RWPE2 (cell line): ENCODE measurements around the gene CPLX4.

Experiments
- ATAC-seq: fragments of 200-7000 bp; cut with Tn5 transposase; 3 replicates; pipeline ENCODE4 v1.9.1; 2021; ENCODE audit warnings: low read depth
- DNase-seq: peaks from one replicate; pipeline ENCODE4 v3.0.0-alpha.2; 2020; ENCODE audit warnings: low spot score
- H3K27ac ChIP-seq: fragments of 450-650 bp; 2 replicates; pipeline ENCODE4 v1.5.1; 2017; ENCODE audit warnings: mild to moderate bottlenecking; ENCODE audit not compliant: poor library complexity, severe bottlenecking
- H3K27me3 ChIP-seq: fragments of 250-450 bp; sonication (Bioruptor Pico); 2 replicates; pipeline ENCODE4 v1.5.1; 2021; ENCODE audit warnings: mild to moderate bottlenecking, moderate library complexity; ENCODE audit not compliant: insufficient read depth, poor library complexity, severe bottlenecking
- H3K36me3 ChIP-seq: fragments of 250-450 bp; sonication (Bioruptor Pico); 2 replicates; pipeline ENCODE4 v1.5.1; 2020; ENCODE audit warnings: low read depth, mild to moderate bottlenecking, moderate library complexity
- H3K4me1 ChIP-seq: fragments of 250-450 bp; sonication (Bioruptor Pico); 2 replicates; pipeline ENCODE4 v1.5.1; 2021; ENCODE audit warnings: mild to moderate bottlenecking, moderate library complexity; ENCODE audit not compliant: insufficient read depth, poor library complexity, severe bottlenecking
- H3K4me3 ChIP-seq: fragments of 250-450 bp; sonication (Bioruptor Pico); 2 replicates; pipeline ENCODE4 v1.5.1; 2021; ENCODE audit warnings: mild to moderate bottlenecking, moderate library complexity; ENCODE audit not compliant: severe bottlenecking
- H3K9me3 ChIP-seq: fragments of 250-450 bp; sonication (Bioruptor Pico); 2 replicates; pipeline ENCODE4 v1.5.1; 2021; ENCODE audit warnings: mild to moderate bottlenecking, moderate library complexity; ENCODE audit not compliant: severe bottlenecking
- CTCF ChIP-seq: fragments of 450-650 bp; IDR thresholded peaks from one replicate; pipeline ENCODE4 v1.5.1; 2017; ENCODE audit warnings: mild to moderate bottlenecking, moderate library complexity; ENCODE audit not compliant: poor library complexity, severe bottlenecking

Gene CPLX4

GRCh38 chr18:59345556-59345955, 27.1 kb upstream of the CPLX4 start:
- TF ChIP-seq CTCF: no peak
- no peak overlapping the region for H3K27ac ChIP-seq
- H3K36me3 ChIP-seq: peaks cover 96% of the 10 kb centered on the region
- DNase-seq: no peak
- no peak overlapping the region for H3K4me3 ChIP-seq
- no peaks in the 10 kb centered on the region for H3K27me3 ChIP-seq
- no peaks in the 10 kb centered on the region for H3K4me1 ChIP-seq
- no peak for ATAC-seq
- no peaks in the 10 kb centered on the region for H3K9me3 ChIP-seq

GRCh38 chr18:59344996-59345395, 26.5 kb upstream of the CPLX4 start:
- no peak for TF ChIP-seq CTCF
- ATAC-seq: no peak
- Histone ChIP-seq H3K27ac (no peak overlapping the region), H3K4me3 (no peak overlapping the region), H3K36me3 (peaks cover 96% of the 10 kb centered on the region), H3K4me1 (no peaks in the 10 kb centered on the region), H3K27me3 (no peaks in the 10 kb centered on the region), H3K9me3 (no peaks in the 10 kb centered on the region)
- no peak for DNase-seq

- H3K27ac ChIP-seq: no peak overlapping the region
- DNase-seq (no peak), ATAC-seq (no peak)
- no peak for TF ChIP-seq CTCF
- H3K4me1 ChIP-seq: no peaks in the 10 kb centered on the region
- H3K4me3 ChIP-seq: no peak overlapping the region
- H3K27me3 ChIP-seq: no peaks in the 10 kb centered on the region
- no peaks in the 10 kb centered on the region for H3K9me3 ChIP-seq
- H3K36me3 ChIP-seq: peaks cover 91% of the 10 kb centered on the region
These were observed 25.5 kb upstream of the CPLX4 start for GRCh38 chr18:59343926-59344325.

- Histone ChIP-seq H3K27me3 (no peaks in the 10 kb centered on the region), H3K9me3 (no peaks in the 10 kb centered on the region), H3K27ac (no peak overlapping the region), H3K4me3 (no peak overlapping the region), H3K36me3 (peaks cover 93% of the 10 kb centered on the region), H3K4me1 (no peaks in the 10 kb centered on the region)
- no peak for TF ChIP-seq CTCF
- DNase-seq (no peak), ATAC-seq (no peak)
These were observed 22.4 kb upstream of the CPLX4 start for GRCh38 chr18:59340817-59341216.

GRCh38 chr18:59340312-59340711, 21.9 kb upstream of the CPLX4 start:
- H3K27me3 ChIP-seq: no peaks in the 10 kb centered on the region
- DNase-seq (no peak), ATAC-seq (no peak)
- no peaks in the 10 kb centered on the region for H3K4me1 ChIP-seq
- peaks cover 91% of the 10 kb centered on the region for H3K36me3 ChIP-seq
- H3K27ac ChIP-seq: no peak overlapping the region
- TF ChIP-seq CTCF: no peak
- H3K4me3 ChIP-seq: no peak overlapping the region
- no peaks in the 10 kb centered on the region for H3K9me3 ChIP-seq
